ENCODE measurements around the gene SLC25A24. TPM values are rescaled to one million over a fixed set of nuclear protein-coding genes. Genes with fewer than 3 reads are reported as not detected.

SLC25A24 gene
- total RNA-seq, 4 donors from 2014 or later = 44.5 to 76.7 (median 63.7) TPM

- TF ChIP-seq CTCF (IDR thresholded peaks at IDR 0.05; ENCODE audit: low read depth) = no peak
Observed at GRCh38 chr1:108200687-108201051, 526 bp upstream of the SLC25A24 start.

GRCh38 chr1:108199201-108199691 is 897 bp downstream of the SLC25A24 start:
- TF ChIP-seq CTCF (IDR thresholded peaks at IDR 0.05; ENCODE audit: low read depth) = no peak

- no peak for TF ChIP-seq CTCF (IDR thresholded peaks at IDR 0.05; ENCODE audit: low read depth)
Observed at GRCh38 chr1:108194051-108194450, 6.1 kb downstream of the SLC25A24 start.

- no peak for TF ChIP-seq CTCF (IDR thresholded peaks at IDR 0.05; ENCODE audit: low read depth)
Observed at GRCh38 chr1:108193333-108193732, 6.8 kb downstream of the SLC25A24 start.

- TF ChIP-seq CTCF (IDR thresholded peaks at IDR 0.05; ENCODE audit: low read depth) = no peak
Observed at GRCh38 chr1:108192581-108192980, 7.6 kb downstream of the SLC25A24 start.

- no peak for TF ChIP-seq CTCF (IDR thresholded peaks at IDR 0.05; ENCODE audit: low read depth)
Observed at GRCh38 chr1:108190686-108191416, 9.3 kb downstream of the SLC25A24 start.

GRCh38 chr1:108190001-108190634 is 10.0 kb downstream of the SLC25A24 start:
- TF ChIP-seq CTCF (IDR thresholded peaks at IDR 0.05; ENCODE audit: low read depth) = no peak

Data from subcutaneous adipose tissue (tissue), 4 donors.